HepG2 (cell line): ENCODE data around the gene CCNT2. TPM values are rescaled to one million over a fixed set of nuclear protein-coding genes. Genes with fewer than 3 reads are reported as not detected.

Experiments used
- ATAC-seq: fragments of 200-7000 bp; cut with Tn5 transposase; 3 replicates; pipeline ENCODE4 v1.9.1; 2020; ENCODE audit warnings: mild to moderate bottlenecking, moderate library complexity
- BruUV-seq: library from RNA; stranded (reverse); fragments of 400-500 nt; replicated peaks from 2 replicates; lab custom pipeline; 2021; lab: Mats Ljungman, UMichigan
- CTCF ChIA-PET: fragments of 300-600 bp; formaldehyde crosslinking; extraction: SDS; loops from one replicate; lab custom pipeline; 2021; ENCODE audit warnings: low total read pairs, inconsistent platforms, low intra/inter-chr PET ratio; lab: Yijun Ruan, JAX
- POLR2A ChIA-PET: fragments of 350-600 bp; sonication (Branson Sonifier 250); formaldehyde crosslinking; loops from one replicate; lab custom pipeline; 2020; ENCODE audit warnings: antibody characterized with exemption, inconsistent platforms; lab: Yijun Ruan, JAX
- DNase-seq: peaks from one replicate; pipeline ENCODE4 v3.0.0-alpha.2; 2015; ENCODE audit warnings: low spot score
- FAIRE-seq: peaks from 3 replicates; lab custom pipeline; 2011; peaks lifted over from hg19 to GRCh38; lab: Jason Lieb, UNC
- H2AFZ ChIP-seq: one replicate; pipeline ENCODE4 v1.6.1; 2011; ENCODE audit warnings: low read length, inconsistent platforms
- H3K27ac ChIP-seq: fragments of 300-600 bp; 3 replicates; pipeline ENCODE4 v1.8.0; 2011; ENCODE audit warnings: mixed run types, mild to moderate bottlenecking, mixed read lengths, low read length, inconsistent platforms; ENCODE audit not compliant: insufficient read depth; ENCODE audit errors: extremely low read length
- H3K27me3 ChIP-seq, 2 experiments: fragments of 200-600 bp in 1 of 2; 2 replicates in 1 of 2; 3 replicates in 1 of 2; pipeline versions ENCODE4 v1.6.0 to v1.8.0; 2011; ENCODE audit warnings: low read length in 2 of 2, mild to moderate bottlenecking in 2 of 2, moderate library complexity in 2 of 2, inconsistent platforms in 1 of 2; ENCODE audit not compliant: insufficient read depth in 2 of 2, control insufficient read depth in 1 of 2
- H3K36me3 ChIP-seq, 2 experiments: fragments of 200-600 bp in 1 of 2; replicated peaks in 1 of 2; 2 replicates in 1 of 2; 3 replicates in 1 of 2; pipeline versions ENCODE4 v1.5.1 to v1.8.0; 2011; ENCODE audit warnings: low read length in 2 of 2, inconsistent platforms in 1 of 2; ENCODE audit not compliant: insufficient read depth in 2 of 2, control insufficient read depth in 1 of 2
- H3K4me1 ChIP-seq: 2 replicates; pipeline ENCODE4 v1.5.1; 2012; ENCODE audit warnings: low read length, inconsistent platforms; ENCODE audit not compliant: insufficient read depth
- H3K4me2 ChIP-seq: 2 replicates; pipeline ENCODE4 v1.6.0; 2011; ENCODE audit warnings: low read depth, low read length, inconsistent platforms
- H3K4me3 ChIP-seq, 3 experiments: fragments of 200-600 bp in 1 of 3; sonication (generic), shearing (Covaris generic) in 1 of 3; replicated peaks in 1 of 3; 2 replicates each; pipeline ENCODE4 v1.5.1; 2011 to 2016; ENCODE audit warnings: low read length in 3 of 3, inconsistent platforms in 2 of 3, low read depth in 2 of 3, mild to moderate bottlenecking in 2 of 3, control low read depth in 1 of 3, mixed read lengths in 1 of 3; ENCODE audit not compliant: insufficient read depth in 1 of 3
- H3K79me2 ChIP-seq: one replicate; pipeline ENCODE4 v1.6.1; 2011; ENCODE audit warnings: low read length, inconsistent platforms; ENCODE audit not compliant: insufficient read depth
- H3K9ac ChIP-seq: 2 replicates; pipeline ENCODE4 v1.6.0; 2011; ENCODE audit warnings: mild to moderate bottlenecking, low read depth, low read length, inconsistent platforms; ENCODE audit not compliant: insufficient read depth
- H3K9me3 ChIP-seq: 2 replicates; pipeline ENCODE4 v1.5.1; 2012; ENCODE audit warnings: mild to moderate bottlenecking, low read length
- H4K20me1 ChIP-seq: 2 replicates; pipeline ENCODE4 v1.6.0; 2011; ENCODE audit warnings: inconsistent platforms, mild to moderate bottlenecking, low read length, moderate library complexity; ENCODE audit not compliant: insufficient read depth
- ATAD3A ChIP-seq: sonication (generic); formaldehyde crosslinking; IDR thresholded peaks from 2 replicates; pipeline ENCODE4 v1.4.0; 2020; ENCODE audit warnings: missing genetic modification reagents
- BHLHE40 ChIP-seq: IDR thresholded peaks from 2 replicates; pipeline ENCODE4 v1.6.1; 2011; ENCODE audit warnings: low read length, improper control_type of control experiment
- EED ChIP-seq: sonication (generic); formaldehyde crosslinking; IDR thresholded peaks from 2 replicates; pipeline ENCODE4 v1.5.0; 2020; ENCODE audit warnings: mild to moderate bottlenecking, missing genetic modification reagents
- RCOR2 ChIP-seq: IDR thresholded peaks from 2 replicates; pipeline ENCODE4 v1.6.1; 2016; ENCODE audit warnings: missing biosample characterization, missing genetic modification reagents
- REXO4 ChIP-seq: sonication (generic); formaldehyde crosslinking; IDR thresholded peaks from 2 replicates; pipeline ENCODE4 v1.8.0; 2022; ENCODE audit warnings: missing genetic modification reagents, mild to moderate bottlenecking, borderline replicate concordance
- SMYD3 ChIP-seq: sonication (generic); formaldehyde crosslinking; IDR thresholded peaks from 2 replicates; pipeline ENCODE4 v1.8.1; 2023; ENCODE audit warnings: mild to moderate bottlenecking, missing genetic modification reagents
- ZFP36L1 ChIP-seq: sonication (generic); formaldehyde crosslinking; IDR thresholded peaks from 2 replicates; pipeline ENCODE4 v1.8.0; 2022; ENCODE audit warnings: mild to moderate bottlenecking, missing genetic modification reagents, moderate library complexity
- ZNF33B ChIP-seq: sonication (generic); formaldehyde crosslinking; IDR thresholded peaks from 2 replicates; pipeline ENCODE4 v1.5.1; 2020; ENCODE audit warnings: mild to moderate bottlenecking, missing genetic modification reagents
- WGBS: methylation state at CpG from one replicate; pipeline ENCODE4 v1.1.6; 2017; ENCODE audit warnings: low lambda C conversion rate; 5-methylcytosine and 5-hydroxymethylcytosine counted together
- in situ Hi-C: cut with HindIII; loops from 2 replicates; pipeline ENCODE4 v1.10.0; 2017; ENCODE audit warnings: low pct_unique_long_range_greater_than_20kb; ENCODE audit not compliant: extremely low pct_ligation_motif_present
- intact Hi-C: fragments of 100-400 bp; cut with micrococcal nuclease; formaldehyde crosslinking; loops from one replicate; pipeline ENCODE4 v1.10.0; 2022; ENCODE audit not compliant: unreplicated experiment
- polyA plus RNA-seq, 8 experiments: library from polyadenylated mRNA; depleted of rRNA in 3 of 8; stranded (reverse) in 7 of 8; unstranded in 1 of 8; fragments of >200 nt; fragmentation: Illumina TruSeq in 4 of 8; extraction: Trizol in 4 of 8; gene quantifications; 2 replicates each; pipeline versions ENCODE4 v1.2.1 to v1.2.3, GENCODE V29; 2011 to 2016; ENCODE audit warnings: low read depth in 4 of 8, missing spikeins in 1 of 8, mixed read lengths in 1 of 8; ENCODE audit not compliant: insufficient read depth in 1 of 8
- total RNA-seq, 5 experiments: library from RNA; depleted of rRNA; stranded (reverse); fragments of >200 nt; fragmentation: Illumina TruSeq; extraction: Trizol; gene quantifications; 2 replicates each; pipeline ENCODE4 v1.2.3, GENCODE V29; 2016; ENCODE audit warnings: low read depth in 1 of 5
- TF ChIP-seq, protein P1 (sequence below): sonication (generic); formaldehyde crosslinking; IDR thresholded peaks from 2 replicates; pipeline ENCODE4 v1.4.0; 2020; ENCODE audit warnings: missing genetic modification reagents
- TF ChIP-seq, protein P2 (sequence below): sonication (generic); formaldehyde crosslinking; IDR thresholded peaks from 2 replicates; pipeline ENCODE4 v1.5.0; 2020; ENCODE audit warnings: missing genetic modification reagents, mild to moderate bottlenecking, borderline replicate concordance
- TF ChIP-seq, protein P3 (sequence below): sonication (generic); formaldehyde crosslinking; IDR thresholded peaks from 2 replicates; pipeline ENCODE4 v1.4.0; 2020; ENCODE audit warnings: missing genetic modification reagents, mild to moderate bottlenecking, borderline replicate concordance

CCNT2 gene
- total and polyA plus RNA-seq, 2 of the 13 experiments (the other 11 are each of a cell fraction or from before 2014, with no cell fraction given): 22.1 to 34.4 TPM

DNA sequence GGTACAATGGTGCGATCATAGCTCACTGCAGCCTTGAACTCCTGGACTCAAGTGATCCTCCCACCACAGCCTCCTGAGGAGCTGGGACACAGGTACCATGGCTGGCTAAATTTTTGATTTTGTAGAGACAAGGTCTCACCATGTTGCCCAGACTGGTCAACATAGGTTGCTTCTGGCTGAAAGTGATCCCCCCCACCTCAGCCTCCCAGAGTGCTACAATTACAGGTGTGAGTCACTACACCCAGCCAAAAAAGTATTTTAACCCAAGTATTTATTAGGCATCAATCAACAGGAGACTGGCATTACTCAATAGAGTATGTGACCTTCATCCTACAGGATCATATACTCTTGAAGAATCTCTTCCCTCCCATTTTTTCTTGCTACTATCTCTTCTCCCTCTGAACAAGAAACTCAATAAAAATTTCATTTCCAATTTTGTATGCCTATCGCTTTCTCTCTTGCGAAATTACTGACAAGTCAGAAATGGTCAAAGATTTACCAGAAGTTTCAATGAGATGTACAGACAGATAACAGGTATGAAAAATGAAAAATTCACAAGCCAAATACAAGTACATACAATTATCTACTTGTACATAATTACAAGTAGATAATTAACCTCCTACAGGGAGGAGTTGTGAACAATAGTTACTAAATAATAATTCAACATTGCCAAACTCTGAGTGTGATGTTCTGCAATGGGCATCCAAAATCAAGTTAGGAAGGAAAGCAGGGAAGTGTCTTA is 34.9 kb upstream of the CCNT2 start:
- POLR2A ChIA-PET: no interaction called here
- Histone ChIP-seq H3K4me3 (no peak overlapping the region), H3K27me3 (no peaks in the 10 kb centered on the region), H3K4me1 (no peaks in the 10 kb centered on the region; the same call in 1 of the 2 replicates), H4K20me1 (no peaks in the 10 kb centered on the region), H3K9me3 (no peaks in the 10 kb centered on the region), H3K9ac (no peak overlapping the region), H3K36me3 (no peaks in the 10 kb centered on the region), H3K27ac (no peak overlapping the region), H2AFZ (no peak overlapping the region), H3K79me2 (no peaks in the 10 kb centered on the region), H3K4me2 (no peak overlapping the region)
- BruUV-seq: no TSS peak
- ATAC-seq (no peak), FAIRE-seq (no peak), DNase-seq (no peak)
- in situ Hi-C loops: no loop called here
- 59% methylated on average over 3 of the region's 3 CpGs for WGBS
- intact Hi-C loops: loop anchor here (10.0 kb wide), 1 partner anchor 999 kb away; no protein-coding TSS in a partner anchor
- no peak for TF ChIP-seq ZFP36L1 (CRISPR knock-in tag)
- CTCF ChIA-PET: no interaction called here

DNA sequence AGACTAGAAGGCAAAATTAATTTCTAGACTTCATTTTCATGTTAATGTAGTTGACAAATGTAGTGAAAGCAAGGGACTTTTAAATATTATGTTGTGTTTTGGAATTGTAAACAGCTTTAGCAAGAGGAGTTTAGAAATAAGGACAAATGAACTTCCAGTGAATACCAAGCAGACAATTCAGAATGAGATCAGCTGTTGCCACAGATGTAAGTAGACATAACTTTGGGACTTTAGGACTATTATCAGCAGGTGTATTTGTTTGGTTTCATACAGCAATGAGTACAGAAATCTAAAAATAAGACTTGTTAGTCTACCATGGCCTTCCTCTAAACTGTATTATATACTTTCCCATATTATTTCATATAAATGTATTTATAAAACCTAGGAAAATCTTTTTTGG is 34.2 kb upstream of the CCNT2 start:
- Histone ChIP-seq H3K36me3 (no peaks in the 10 kb centered on the region), H3K27me3 (no peaks in the 10 kb centered on the region), H3K9ac (no peak overlapping the region), H3K9me3 (no peaks in the 10 kb centered on the region), H3K79me2 (no peaks in the 10 kb centered on the region), H3K4me1 (no peaks in the 10 kb centered on the region; the same call in 1 of the 2 replicates), H4K20me1 (no peaks in the 10 kb centered on the region), H3K4me2 (no peak overlapping the region), H2AFZ (no peak overlapping the region), H3K27ac (no peak overlapping the region), H3K4me3 (no peak overlapping the region)
- ChIA-PET CTCF (no interaction called here), POLR2A (no interaction called here)
- ATAC-seq (no peak), DNase-seq (no peak), FAIRE-seq (no peak)
- in situ Hi-C loops (no loop called here), intact Hi-C loops (loop anchor here (10.0 kb wide), 1 partner anchor 1000 kb away; no protein-coding TSS in a partner anchor)
- no TSS peak for BruUV-seq
- no peak for TF ChIP-seq RCOR2
- TF ChIP-seq EED (CRISPR knock-in tag): no peak
- no peak for TF ChIP-seq SMYD3
- TF ChIP-seq, protein P1, sequence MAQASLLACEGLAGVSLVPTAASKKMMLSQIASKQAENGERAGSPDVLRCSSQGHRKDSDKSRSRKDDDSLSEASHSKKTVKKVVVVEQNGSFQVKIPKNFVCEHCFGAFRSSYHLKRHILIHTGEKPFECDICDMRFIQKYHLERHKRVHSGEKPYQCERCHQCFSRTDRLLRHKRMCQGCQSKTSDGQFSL (CRISPR knock-in tag): no peak
- no peak for TF ChIP-seq ATAD3A (CRISPR knock-in tag)
- TF ChIP-seq ZNF33B (CRISPR knock-in tag): no peak
- TF ChIP-seq, protein P2, sequence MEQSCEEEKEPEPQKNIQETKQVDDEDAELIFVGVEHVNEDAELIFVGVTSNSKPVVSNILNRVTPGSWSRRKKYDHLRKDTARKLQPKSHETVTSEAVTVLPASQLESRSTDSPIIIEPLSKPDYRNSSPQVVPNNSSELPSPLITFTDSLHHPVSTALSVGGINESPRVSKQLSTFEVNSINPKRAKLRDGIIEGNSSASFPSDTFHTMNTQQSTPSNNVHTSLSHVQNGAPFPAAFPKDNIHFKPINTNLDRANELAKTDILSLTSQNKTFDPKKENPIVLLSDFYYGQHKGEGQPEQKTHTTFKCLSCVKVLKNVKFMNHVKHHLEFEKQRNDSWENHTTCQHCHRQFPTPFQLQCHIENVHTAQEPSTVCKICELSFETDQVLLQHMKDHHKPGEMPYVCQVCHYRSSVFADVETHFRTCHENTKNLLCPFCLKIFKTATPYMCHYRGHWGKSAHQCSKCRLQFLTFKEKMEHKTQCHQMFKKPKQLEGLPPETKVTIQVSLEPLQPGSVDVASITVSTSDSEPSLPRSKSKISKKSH: no peak
- TF ChIP-seq BHLHE40: no peak
- TF ChIP-seq, protein P3, sequence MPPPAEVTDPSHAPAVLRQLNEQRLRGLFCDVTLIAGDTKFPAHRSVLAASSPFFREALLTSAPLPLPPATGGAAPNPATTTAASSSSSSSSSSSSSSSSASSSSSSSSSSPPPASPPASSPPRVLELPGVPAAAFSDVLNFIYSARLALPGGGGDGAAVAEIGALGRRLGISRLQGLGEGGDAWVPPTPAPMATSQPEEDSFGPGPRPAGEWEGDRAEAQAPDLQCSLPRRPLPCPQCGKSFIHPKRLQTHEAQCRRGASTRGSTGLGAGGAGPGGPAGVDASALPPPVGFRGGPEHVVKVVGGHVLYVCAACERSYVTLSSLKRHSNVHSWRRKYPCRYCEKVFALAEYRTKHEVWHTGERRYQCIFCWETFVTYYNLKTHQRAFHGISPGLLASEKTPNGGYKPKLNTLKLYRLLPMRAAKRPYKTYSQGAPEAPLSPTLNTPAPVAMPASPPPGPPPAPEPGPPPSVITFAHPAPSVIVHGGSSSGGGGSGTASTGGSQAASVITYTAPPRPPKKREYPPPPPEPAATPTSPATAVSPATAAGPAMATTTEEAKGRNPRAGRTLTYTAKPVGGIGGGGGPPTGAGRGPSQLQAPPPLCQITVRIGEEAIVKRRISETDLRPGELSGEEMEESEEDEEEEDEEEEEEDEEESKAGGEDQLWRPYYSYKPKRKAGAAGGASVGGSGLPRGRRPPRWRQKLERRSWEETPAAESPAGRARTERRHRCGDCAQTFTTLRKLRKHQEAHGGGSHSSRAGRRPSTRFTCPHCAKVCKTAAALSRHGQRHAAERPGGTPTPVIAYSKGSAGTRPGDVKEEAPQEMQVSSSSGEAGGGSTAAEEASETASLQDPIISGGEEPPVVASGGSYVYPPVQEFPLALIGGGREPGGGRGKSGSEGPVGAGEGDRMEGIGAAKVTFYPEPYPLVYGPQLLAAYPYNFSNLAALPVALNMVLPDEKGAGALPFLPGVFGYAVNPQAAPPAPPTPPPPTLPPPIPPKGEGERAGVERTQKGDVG (CRISPR knock-in tag): no peak
- no peak for TF ChIP-seq REXO4 (CRISPR knock-in tag)
